Activated T-cell treated with anti-CD3 and anti-CD28 coated beads, Interleukin-2, amount 50 U/mL, for 72 hours (primary cell): ENCODE data around the gene ANAPC13. TPM values are rescaled to one million over a fixed set of nuclear protein-coding genes. Genes with fewer than 3 reads are reported as not detected.
A peak's percentile ranks its signal among the peaks of the same experiment; 100 is the strongest.

Source experiments
- ATAC-seq, 2 donors: fragments of 150-1000 bp; cut with Tn5 transposase; replicated peaks in 1 of 2; 2 replicates each; pipeline ENCODE4 v1.10.0; 2021; ENCODE audit warnings: moderate library complexity in 2 of 2, mild to moderate bottlenecking in 1 of 2
- DNase-seq, 2 donors: peaks; one replicate each; pipeline ENCODE4 v3.0.0; 2021 to 2022; ENCODE audit warnings: mixed read lengths in 1 of 2
- H3K27ac Mint-ChIP-seq: one replicate; pipeline ENCODE4 v1.8.0; 2022; ENCODE audit warnings: mild to moderate bottlenecking, moderate library complexity, mixed read lengths
- H3K27me3 Mint-ChIP-seq: one replicate; pipeline ENCODE4 v1.8.0; 2022; ENCODE audit warnings: low read depth, mixed read lengths
- H3K36me3 Mint-ChIP-seq, 2 donors: one replicate each; pipeline ENCODE4 v1.8.0; 2022; ENCODE audit warnings: mixed read lengths in 2 of 2, mild to moderate bottlenecking in 1 of 2; ENCODE audit not compliant: insufficient read depth in 2 of 2
- H3K4me1 Mint-ChIP-seq: one replicate; pipeline ENCODE4 v1.8.0; 2022; ENCODE audit warnings: low read depth, mixed read lengths
- H3K4me3 Mint-ChIP-seq, 2 donors: one replicate each; pipeline ENCODE4 v1.8.0; 2022; ENCODE audit warnings: mild to moderate bottlenecking in 2 of 2, mixed read lengths in 2 of 2, moderate library complexity in 2 of 2
- H3K9me3 Mint-ChIP-seq, 2 donors: one replicate each; pipeline ENCODE4 v1.8.0; 2022; ENCODE audit warnings: mixed read lengths in 2 of 2
- total RNA-seq, 2 donors: library from RNA; stranded (reverse); gene quantifications; one replicate each; pipeline ENCODE4 v1.2.3, GENCODE V29; 2022

The ANAPC13 gene
- total RNA-seq, 2 donors from 2014 or later, result 40.0 to 47.6 TPM

GRCh38 chr3:134504132-134504531 lies 18.3 kb upstream of the ANAPC13 start:
- Mint-ChIP-seq H3K4me3 (no peak overlapping the region), H3K36me3 (peaks cover 36 to 67% of the 10 kb centered on the region in 2 donors), H3K27ac (no peak overlapping the region), H3K9me3 (peaks cover 16 to 25% of the 10 kb centered on the region in 2 donors), H3K4me1 (peaks cover 13% of the 10 kb centered on the region), H3K27me3 (no peaks in the 10 kb centered on the region)
- DNase-seq, result no peak
- ATAC-seq, result no peak

GRCh38 chr3:134503266-134503665 lies 17.5 kb upstream of the ANAPC13 start:
- no peak for ATAC-seq

GRCh38 chr3:134496471-134497071 lies 10.8 kb upstream of the ANAPC13 start:
- H3K4me1 Mint-ChIP-seq, result peaks cover 45% of the 10 kb centered on the region
- peak; percentile 48 to 51 for ATAC-seq
- no peaks in the 10 kb centered on the region for H3K27me3 Mint-ChIP-seq

More at GRCh38 chr3:134503266-134503665, 17.5 kb upstream of the ANAPC13 start:
- Mint-ChIP-seq H3K4me3 (no peak overlapping the region), H3K36me3 (peaks cover 37 to 60% of the 10 kb centered on the region in 2 donors), H3K4me1 (peaks cover 16% of the 10 kb centered on the region), H3K27ac (no peak overlapping the region), H3K9me3 (peaks cover 16 to 30% of the 10 kb centered on the region in 2 donors), H3K27me3 (no peaks in the 10 kb centered on the region)
- no peak for DNase-seq

GRCh38 chr3:134495980-134496379 lies 10.2 kb upstream of the ANAPC13 start:
- no peak overlapping the region for H3K4me3 Mint-ChIP-seq
- H3K4me1 Mint-ChIP-seq, result peaks cover 51% of the 10 kb centered on the region
- no peaks in the 10 kb centered on the region for H3K27me3 Mint-ChIP-seq
- DNase-seq (no peak), ATAC-seq (no peak)
- H3K36me3 Mint-ChIP-seq, result peaks cover 12 to 22% of the 10 kb centered on the region in 2 donors
- no peak overlapping the region for H3K27ac Mint-ChIP-seq
- H3K9me3 Mint-ChIP-seq, result peaks cover 3 to 9% of the 10 kb centered on the region in 2 donors

More at GRCh38 chr3:134496471-134497071, 10.8 kb upstream of the ANAPC13 start:
- DNase-seq, result no peak
- no peak overlapping the region for H3K4me3 Mint-ChIP-seq
- peaks cover 14 to 28% of the 10 kb centered on the region in 2 donors for H3K36me3 Mint-ChIP-seq
- no peak overlapping the region for H3K27ac Mint-ChIP-seq
- H3K9me3 Mint-ChIP-seq, result peaks cover 3 to 9% of the 10 kb centered on the region in 2 donors

GRCh38 chr3:134494495-134494894 lies 8.7 kb upstream of the ANAPC13 start:
- ATAC-seq (no peak), DNase-seq (no peak)
- Mint-ChIP-seq H3K27ac (no peak overlapping the region), H3K9me3 (peaks cover 3 to 5% of the 10 kb centered on the region in 2 donors), H3K4me3 (no peak overlapping the region), H3K27me3 (no peaks in the 10 kb centered on the region), H3K36me3 (peaks cover 9 to 17% of the 10 kb centered on the region in 2 donors), H3K4me1 (peaks cover 62% of the 10 kb centered on the region)

- DNase-seq (no peak), ATAC-seq (no peak)
- peaks cover 72% of the 10 kb centered on the region for H3K4me1 Mint-ChIP-seq
- peak overlapping the region; percentile 93 for H3K27ac Mint-ChIP-seq
- no peaks in the 10 kb centered on the region for H3K27me3 Mint-ChIP-seq
- H3K9me3 Mint-ChIP-seq, result no peaks in the 10 kb centered on the region
- peaks cover 12 to 20% of the 10 kb centered on the region in 2 donors for H3K36me3 Mint-ChIP-seq
- H3K4me3 Mint-ChIP-seq, result peak overlapping the region; percentile 90 to 98
Observed at GRCh38 chr3:134487406-134487805, 1.6 kb upstream of the ANAPC13 start.

- peak overlapping the region; percentile 90 to 98 for H3K4me3 Mint-ChIP-seq
- H3K27ac Mint-ChIP-seq, result peak overlapping the region; percentile 95
- no peaks in the 10 kb centered on the region for H3K27me3 Mint-ChIP-seq
- ATAC-seq (peak; percentile 16 to 17), DNase-seq (no peak)
- H3K4me1 Mint-ChIP-seq, result peaks cover 73% of the 10 kb centered on the region
- no peaks in the 10 kb centered on the region for H3K9me3 Mint-ChIP-seq
- peaks cover 12 to 21% of the 10 kb centered on the region in 2 donors for H3K36me3 Mint-ChIP-seq
Observed at GRCh38 chr3:134486577-134487041, 824 bp upstream of the ANAPC13 start.

- peak overlapping the region; percentile 95 for H3K27ac Mint-ChIP-seq
- no peaks in the 10 kb centered on the region for H3K9me3 Mint-ChIP-seq
- H3K27me3 Mint-ChIP-seq, result no peaks in the 10 kb centered on the region
- H3K36me3 Mint-ChIP-seq, result peaks cover 16 to 26% of the 10 kb centered on the region in 2 donors
- ATAC-seq (peak; percentile 9 to 23), DNase-seq (peak in 1 of 2 donors; percentile 29)
- H3K4me3 Mint-ChIP-seq, result peak overlapping the region; percentile 90 to 98
- peaks cover 69% of the 10 kb centered on the region for H3K4me1 Mint-ChIP-seq
Observed at GRCh38 chr3:134485075-134485717, 589 bp downstream of the ANAPC13 start.

GRCh38 chr3:134483195-134483900 lies 2.4 kb downstream of the ANAPC13 start:
- no peak for DNase-seq
- Mint-ChIP-seq H3K4me1 (peaks cover 55% of the 10 kb centered on the region), H3K9me3 (no peaks in the 10 kb centered on the region), H3K27me3 (no peaks in the 10 kb centered on the region), H3K36me3 (peaks cover 16 to 26% of the 10 kb centered on the region in 2 donors), H3K27ac (peak overlapping the region; percentile 59), H3K4me3 (peak overlapping the region; percentile 90 to 98)
- ATAC-seq, result no peak

GRCh38 chr3:134482622-134483021 lies 3.2 kb downstream of the ANAPC13 start:
- H3K4me3 Mint-ChIP-seq, result peak overlapping the region in 1 of 2 donors; percentile 18
- ATAC-seq, result no peak
- H3K27ac Mint-ChIP-seq, result no peak overlapping the region
- H3K36me3 Mint-ChIP-seq, result peaks cover 16 to 28% of the 10 kb centered on the region in 2 donors
- DNase-seq, result no peak
- H3K9me3 Mint-ChIP-seq, result no peaks in the 10 kb centered on the region
- peaks cover 48% of the 10 kb centered on the region for H3K4me1 Mint-ChIP-seq
- H3K27me3 Mint-ChIP-seq, result no peaks in the 10 kb centered on the region

- Mint-ChIP-seq H3K4me1 (peaks cover 42% of the 10 kb centered on the region), H3K4me3 (no peak overlapping the region)
- no peak for ATAC-seq
Observed at GRCh38 chr3:134481166-134481565, 4.6 kb downstream of the ANAPC13 start.

GRCh38 chr3:134480546-134480945 lies 5.2 kb downstream of the ANAPC13 start:
- Mint-ChIP-seq H3K4me3 (no peak overlapping the region), H3K36me3 (peaks cover 14 to 31% of the 10 kb centered on the region in 2 donors), H3K9me3 (no peaks in the 10 kb centered on the region), H3K4me1 (peaks cover 42% of the 10 kb centered on the region), H3K27me3 (no peaks in the 10 kb centered on the region), H3K27ac (no peak overlapping the region)
- ATAC-seq, result no peak
- DNase-seq, result no peak

More at GRCh38 chr3:134481166-134481565, 4.6 kb downstream of the ANAPC13 start:
- Mint-ChIP-seq H3K9me3 (no peaks in the 10 kb centered on the region), H3K27me3 (no peaks in the 10 kb centered on the region), H3K36me3 (peaks cover 14 to 31% of the 10 kb centered on the region in 2 donors), H3K27ac (no peak overlapping the region)
- no peak for DNase-seq

GRCh38 chr3:134477938-134478337 lies 7.8 kb downstream of the ANAPC13 start:
- no peaks in the 10 kb centered on the region for H3K9me3 Mint-ChIP-seq
- no peak overlapping the region for H3K27ac Mint-ChIP-seq
- no peak for DNase-seq
- peaks cover 6 to 15% of the 10 kb centered on the region in 2 donors for H3K36me3 Mint-ChIP-seq
- no peak overlapping the region for H3K4me3 Mint-ChIP-seq
- peaks cover 19% of the 10 kb centered on the region for H3K4me1 Mint-ChIP-seq
- no peak for ATAC-seq
- no peaks in the 10 kb centered on the region for H3K27me3 Mint-ChIP-seq
